HPDE6-E6E7 (cell line): ENCODE results near the gene SLC9A7.

Source experiments
- DNase-seq: peaks from one replicate; pipeline ENCODE4 v3.0.0; 2011; ENCODE audit warnings: missing footprints; ENCODE audit errors: extremely low spot score

The SLC9A7 gene

DNA sequence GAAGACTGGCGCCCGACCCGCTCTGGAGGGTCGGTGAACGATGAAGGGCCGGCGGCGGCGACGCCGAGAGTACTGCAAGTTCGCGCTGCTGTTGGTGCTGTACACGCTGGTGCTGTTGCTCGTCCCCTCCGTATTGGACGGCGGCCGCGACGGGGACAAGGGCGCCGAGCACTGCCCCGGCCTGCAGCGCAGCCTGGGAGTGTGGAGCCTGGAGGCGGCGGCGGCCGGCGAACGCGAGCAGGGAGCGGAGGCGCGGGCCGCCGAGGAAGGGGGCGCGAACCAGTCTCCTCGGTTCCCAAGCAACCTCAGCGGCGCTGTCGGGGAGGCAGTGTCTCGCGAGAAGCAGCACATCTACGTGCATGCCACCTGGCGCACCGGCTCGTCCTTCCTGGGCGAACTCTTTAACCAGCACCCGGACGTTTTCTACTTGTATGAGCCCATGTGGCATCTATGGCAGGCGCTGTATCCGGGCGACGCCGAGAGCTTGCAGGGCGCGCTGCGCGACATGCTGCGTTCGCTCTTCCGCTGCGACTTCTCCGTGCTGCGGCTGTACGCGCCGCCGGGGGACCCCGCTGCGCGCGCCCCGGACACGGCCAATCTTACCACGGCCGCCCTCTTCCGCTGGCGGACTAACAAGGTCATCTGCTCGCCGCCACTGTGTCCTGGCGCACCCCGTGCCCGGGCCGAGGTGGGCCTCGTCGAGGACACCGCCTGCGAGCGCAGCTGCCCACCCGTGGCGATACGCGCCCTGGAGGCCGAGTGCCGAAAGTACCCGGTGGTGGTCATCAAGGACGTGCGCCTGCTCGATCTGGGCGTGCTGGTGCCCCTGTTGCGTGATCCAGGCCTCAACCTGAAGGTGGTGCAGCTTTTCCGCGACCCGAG is 184.8 kb downstream of the SLC9A7 start:
- DNase-seq, result no peak

- DNase-seq, result no peak
Observed at GRCh38 chrX:46573331-46573891, 185.5 kb downstream of the SLC9A7 start, which contains the start of gene CHST7. Gene CHST7, plus strand, starts transcription at chrX:46573765. Its CDS starts 167 bp downstream, at chrX:46573932.

DNA sequence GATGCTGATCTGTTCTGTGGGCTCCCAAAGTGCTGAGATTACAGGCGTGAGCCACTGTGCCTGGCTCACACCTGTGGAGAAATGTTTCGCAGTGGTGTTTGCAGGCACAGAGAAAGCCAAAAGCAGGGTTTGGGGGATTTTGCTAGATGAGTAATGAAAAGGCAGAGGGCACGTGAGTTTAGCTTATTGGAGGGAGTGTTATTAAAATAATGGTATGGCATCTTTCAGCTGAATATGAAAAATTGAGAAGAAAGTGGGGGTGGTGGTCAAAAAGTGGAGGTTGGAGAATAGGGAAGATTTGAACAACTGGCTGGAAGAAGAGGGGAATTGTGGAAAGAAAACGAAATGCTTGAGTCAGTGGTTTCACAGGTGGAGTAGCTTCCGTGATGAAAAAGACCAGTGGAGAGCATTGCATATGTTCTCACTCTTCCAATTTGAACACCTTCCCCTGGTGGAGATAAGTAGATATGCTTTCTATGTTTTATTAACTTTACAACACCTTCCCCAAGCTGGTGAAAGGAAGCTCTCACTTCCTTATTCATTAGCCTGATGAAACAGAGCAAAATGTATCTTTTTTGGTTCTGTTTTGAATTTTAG is 186.5 kb downstream of the SLC9A7 start:
- DNase-seq, result no peak

DNA sequence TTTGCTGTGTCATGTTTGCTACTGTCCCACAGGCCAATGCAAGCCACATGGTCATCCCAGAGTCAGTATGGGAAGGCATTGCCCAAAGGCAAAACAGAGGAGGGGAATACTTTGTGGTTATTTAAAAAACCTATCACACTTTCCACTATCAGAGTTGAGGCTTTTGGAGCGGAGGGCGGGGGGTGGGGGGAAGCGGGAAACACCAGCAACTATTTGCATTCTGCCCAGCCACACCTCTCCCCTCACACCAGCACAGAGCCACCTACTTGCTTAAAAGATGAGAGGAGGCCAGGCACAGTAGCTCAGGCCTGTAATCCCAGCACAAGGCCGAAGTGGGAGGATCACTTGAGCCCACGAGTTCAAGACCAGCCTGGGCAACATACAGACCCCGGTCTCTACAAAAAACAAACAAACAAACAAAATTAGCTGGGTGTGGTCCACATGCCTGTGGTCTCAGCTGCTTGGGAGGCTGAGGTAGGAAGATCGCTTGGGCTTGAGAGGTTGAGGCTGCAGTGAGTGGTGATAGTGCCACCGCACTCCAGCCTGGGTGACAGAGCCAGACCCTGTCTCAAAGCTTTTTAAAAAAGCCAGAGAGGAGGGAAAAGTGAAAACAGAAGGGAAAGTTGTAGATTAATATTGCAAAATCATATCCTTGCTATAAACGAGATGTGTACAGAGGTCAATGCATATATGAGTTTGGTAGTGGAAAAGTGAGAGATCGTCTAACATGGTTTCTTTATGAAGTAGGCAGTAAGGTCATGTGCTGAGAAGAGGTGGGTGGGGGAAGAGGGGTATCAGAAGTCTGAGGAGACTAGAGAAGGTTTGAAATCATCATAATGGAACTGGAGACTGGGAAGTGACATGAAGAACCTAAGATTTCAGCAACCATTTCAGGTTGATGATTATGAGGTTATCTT is 187.2 kb downstream of the SLC9A7 start:
- DNase-seq, result no peak

DNA sequence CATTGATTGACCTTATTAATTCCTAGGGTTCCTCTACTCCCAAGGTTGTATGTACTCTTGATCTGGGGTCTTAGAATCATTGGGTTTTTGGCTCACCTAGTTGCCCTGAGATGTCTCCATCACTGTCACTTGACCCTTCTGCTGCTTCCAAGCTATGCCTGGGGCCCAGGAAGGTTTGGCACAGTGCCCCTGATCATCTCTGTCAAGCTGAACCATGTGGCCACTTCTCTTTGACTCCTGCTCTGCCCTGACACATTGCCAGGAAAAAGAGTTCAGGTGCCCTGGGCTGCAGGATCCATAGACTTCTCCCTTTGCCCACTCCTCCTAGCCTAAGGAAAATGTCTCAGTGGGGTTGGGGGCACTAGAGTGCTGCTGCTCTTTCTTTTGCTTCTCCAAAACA is 189.3 kb downstream of the SLC9A7 start:
- no peak for DNase-seq

DNA sequence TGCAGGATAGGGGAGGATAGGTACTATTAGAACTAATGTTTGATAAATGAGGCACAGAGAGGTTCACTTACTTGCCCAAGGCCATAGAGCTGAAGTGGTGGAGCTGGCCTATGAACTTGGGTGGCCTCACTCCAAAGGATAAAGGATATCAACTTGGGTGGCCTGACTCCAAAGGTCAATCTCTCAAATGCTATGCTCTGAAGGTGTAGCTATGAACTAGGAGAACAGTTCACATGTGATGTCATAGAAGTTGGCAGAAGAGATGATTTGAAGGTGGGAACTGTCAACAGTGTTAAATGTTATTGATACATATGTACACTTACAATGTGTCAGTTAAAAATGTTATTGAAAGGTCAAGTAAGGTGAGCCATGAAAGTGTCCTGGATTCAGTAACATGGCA is 191.5 kb downstream of the SLC9A7 start:
- DNase-seq, result no peak

DNA sequence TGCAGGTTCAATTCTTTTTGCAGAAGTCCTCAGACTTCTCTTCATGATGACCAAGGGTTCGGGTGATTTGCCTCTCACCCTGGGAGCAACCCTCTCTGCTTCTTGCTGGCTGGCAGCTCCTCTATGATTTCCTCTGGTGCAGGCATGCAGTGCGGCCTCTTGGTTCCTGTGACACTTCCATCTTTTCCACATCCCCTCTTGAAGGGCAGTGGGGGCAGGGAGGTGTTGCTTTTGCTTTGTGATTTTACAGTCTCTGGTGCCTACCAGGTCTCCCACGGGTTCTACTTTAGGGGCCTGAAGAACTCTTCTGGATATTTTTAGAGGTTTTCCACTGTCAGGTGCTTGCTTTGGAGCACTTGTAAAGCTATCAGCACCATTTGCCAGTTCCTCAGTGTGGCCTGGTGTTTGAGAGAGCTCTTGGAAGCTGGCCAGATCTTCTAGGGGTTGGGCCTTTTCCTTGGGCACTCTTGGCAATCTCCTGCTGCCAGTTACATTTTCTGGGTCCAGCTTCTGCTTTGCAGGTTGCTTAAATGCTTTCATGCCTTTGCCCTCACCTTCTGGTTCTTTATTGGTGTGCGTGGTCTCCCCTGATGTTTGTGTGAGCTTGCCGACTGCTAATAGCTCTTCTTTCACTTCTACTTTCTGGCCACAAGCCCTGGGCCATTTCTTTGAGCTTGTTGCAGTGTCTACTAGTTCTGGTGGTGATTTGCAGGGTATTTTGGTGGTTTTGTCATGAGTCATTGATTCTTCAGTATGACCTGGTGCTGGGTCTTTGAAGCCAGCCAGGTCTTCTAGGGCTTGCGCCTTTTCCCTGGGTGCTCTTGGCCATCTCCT is 196.9 kb downstream of the SLC9A7 start:
- no peak for DNase-seq

DNA sequence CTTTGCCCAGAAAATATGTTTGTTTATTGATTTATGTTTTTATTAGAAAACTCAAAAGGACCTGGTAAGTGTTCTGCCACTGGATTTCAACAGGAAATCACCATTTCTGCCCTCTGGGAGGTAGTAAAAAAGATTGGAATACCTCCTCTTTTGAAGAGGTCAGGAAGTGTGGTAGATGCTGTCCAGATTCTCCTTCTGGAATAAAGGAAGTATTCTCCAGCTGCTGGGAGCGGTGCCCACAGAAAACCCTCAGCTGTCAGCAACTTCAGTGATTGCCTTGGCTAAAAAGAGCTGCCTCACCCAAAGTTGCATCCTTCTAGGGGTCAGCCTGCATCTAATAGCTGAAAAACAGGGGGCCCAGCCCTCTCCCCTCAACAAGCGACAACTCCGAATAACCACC is 199.9 kb downstream of the SLC9A7 start:
- no peak for DNase-seq

GRCh38 chrX:46554942-46555341 is 204.0 kb downstream of the SLC9A7 start:
- no peak for DNase-seq

GRCh38 chrX:46553935-46554334 is 205.0 kb downstream of the SLC9A7 start:
- DNase-seq, result no peak

- no peak for DNase-seq
Observed at GRCh38 chrX:46551494-46552128, 207.3 kb downstream of the SLC9A7 start.

DNA sequence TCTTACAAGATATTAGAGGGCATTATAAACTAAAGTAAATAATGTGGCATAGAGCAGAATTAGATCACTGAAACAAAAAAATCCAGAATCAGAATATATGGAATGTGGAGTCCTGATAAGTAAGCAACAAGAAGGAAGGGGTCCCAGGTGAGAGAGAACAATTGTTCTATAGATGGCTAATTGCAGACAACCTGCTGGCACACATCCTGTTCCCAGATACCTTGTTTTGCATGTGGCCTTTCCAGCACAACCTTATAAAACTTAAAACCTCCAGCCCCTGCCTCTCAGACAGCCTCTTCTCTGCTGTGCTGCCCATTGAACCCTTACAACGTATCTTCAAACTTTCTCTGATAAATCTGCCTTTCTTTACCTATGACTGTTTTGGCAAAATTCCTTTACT is 209.0 kb downstream of the SLC9A7 start:
- no peak for DNase-seq
